Activated CD4-positive, alpha-beta T cell treated with anti-CD3 and anti-CD28 coated beads, Interleukin-2, amount 50 U/mL, for 16 hours (primary cell): ENCODE data around the gene RERE.
"Not testable (repeated sequence)": the region's sequence is repeated elsewhere in the genome, so short reads cannot be mapped to it uniquely, and the experiment has no call there.

Experiments
- DNase-seq: peaks from one replicate; pipeline ENCODE4 v3.0.0-alpha.2; 2020

Gene RERE

DNA sequence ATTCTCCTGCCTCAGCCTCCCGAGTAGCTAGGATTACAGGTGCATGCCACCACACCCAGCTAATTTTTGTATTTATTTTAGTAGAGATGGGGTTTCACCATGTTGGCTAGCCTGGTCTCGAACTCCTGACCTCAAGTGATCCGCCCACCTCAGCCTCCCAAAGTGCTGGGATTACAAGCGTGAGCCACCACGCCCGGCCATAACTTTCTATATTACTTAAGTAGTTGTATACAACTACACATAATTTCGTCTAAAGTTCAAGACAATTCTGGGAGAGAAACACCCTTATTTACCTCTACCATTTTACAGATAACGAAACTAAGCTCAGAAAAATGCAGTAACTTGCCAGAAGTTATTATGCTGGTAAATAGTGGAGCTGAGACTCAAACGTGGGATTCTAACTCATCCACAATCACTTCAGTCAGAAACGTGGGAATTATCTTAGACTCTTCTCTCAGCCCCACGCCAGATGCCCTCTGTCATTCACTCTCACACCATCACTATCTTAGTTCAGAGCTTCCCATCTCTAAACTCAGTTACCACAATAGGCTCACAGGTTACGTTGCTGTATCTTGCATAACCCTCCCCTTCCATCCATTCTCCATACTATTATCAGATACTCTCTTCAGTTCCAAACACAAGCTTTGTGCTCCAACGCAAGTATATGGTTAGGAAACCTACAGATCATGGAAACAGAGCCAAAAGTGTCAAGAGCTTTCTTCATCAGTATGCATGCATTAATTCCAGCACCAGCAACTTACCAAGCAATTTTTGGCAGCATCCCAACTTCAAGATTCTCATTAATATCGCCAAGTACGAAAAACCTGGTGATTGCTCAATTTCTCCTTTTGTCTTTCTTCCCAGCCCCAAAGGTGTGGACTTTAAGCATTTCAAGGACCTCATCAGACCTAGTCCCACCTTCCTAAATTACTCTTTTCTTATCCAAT lies 69.3 kb downstream of the RERE start:
- no peak for DNase-seq

DNA sequence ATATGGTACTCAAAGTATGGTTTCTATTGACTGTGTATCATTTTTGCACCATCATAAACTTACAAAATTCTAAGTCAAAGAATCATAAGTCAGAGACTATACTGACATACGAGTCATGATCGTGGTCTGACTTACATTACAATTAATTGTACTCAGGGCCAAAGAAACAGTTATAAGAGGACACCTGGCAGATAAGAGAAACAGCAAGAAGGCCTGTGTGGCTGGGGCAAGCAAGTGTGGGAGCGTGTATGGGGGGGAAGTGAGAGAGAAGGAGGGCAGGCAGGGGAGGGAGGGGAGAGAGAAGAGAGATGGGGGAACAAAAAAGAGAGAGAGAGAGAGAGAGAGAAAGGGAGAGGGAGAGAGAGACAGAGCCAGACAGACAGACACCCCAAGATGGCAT lies 70.9 kb downstream of the RERE start:
- DNase-seq, result no peak

DNA sequence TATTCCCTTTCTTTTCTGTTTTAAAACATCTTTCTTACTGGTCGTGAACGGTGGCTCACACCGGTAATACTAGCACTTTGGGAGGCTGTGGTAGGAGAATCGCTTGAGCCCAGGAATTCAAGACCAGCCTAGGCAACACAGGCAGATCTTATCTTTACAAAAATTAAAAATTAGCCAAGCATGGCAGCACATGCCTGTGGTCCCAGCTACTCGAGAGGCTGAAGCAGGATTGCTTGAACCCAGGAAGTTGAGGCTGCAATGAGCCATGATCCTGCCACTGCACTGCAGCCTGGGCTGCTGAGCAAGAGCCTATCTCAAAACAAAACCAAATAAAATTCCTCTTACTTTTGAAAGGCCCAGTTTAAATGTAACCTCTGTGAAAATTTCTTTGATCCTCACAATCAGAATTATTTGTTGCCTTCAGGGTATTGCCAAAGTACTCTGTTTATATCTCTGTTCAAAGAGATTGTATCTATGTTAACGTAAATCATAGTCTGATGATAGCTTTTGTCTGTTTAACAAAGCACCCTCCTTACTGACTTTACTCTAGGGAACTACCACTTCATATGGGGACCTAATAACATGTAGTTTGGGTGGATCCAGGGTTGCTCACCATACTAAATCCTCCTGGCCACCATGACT lies 71.6 kb downstream of the RERE start:
- DNase-seq, result no peak

DNA sequence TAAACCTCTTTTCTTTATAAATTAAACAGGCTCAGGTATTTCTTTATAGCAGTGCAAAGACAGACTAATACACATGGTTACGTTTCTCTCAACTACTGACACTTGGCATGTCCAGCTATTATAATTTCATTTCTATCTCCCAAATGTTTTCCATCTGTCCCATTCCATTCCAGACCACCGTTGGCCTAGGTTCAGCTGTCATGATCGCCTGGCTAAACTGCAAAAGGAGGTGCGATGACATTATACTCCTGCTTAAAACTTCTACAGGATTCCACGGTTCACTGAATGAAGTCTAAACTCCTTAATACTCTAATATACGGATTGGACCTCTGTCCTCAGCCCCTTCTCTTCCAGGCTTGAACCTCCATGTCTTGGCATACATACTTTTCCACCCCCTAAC lies 72.1 kb downstream of the RERE start:
- no peak for DNase-seq

DNA sequence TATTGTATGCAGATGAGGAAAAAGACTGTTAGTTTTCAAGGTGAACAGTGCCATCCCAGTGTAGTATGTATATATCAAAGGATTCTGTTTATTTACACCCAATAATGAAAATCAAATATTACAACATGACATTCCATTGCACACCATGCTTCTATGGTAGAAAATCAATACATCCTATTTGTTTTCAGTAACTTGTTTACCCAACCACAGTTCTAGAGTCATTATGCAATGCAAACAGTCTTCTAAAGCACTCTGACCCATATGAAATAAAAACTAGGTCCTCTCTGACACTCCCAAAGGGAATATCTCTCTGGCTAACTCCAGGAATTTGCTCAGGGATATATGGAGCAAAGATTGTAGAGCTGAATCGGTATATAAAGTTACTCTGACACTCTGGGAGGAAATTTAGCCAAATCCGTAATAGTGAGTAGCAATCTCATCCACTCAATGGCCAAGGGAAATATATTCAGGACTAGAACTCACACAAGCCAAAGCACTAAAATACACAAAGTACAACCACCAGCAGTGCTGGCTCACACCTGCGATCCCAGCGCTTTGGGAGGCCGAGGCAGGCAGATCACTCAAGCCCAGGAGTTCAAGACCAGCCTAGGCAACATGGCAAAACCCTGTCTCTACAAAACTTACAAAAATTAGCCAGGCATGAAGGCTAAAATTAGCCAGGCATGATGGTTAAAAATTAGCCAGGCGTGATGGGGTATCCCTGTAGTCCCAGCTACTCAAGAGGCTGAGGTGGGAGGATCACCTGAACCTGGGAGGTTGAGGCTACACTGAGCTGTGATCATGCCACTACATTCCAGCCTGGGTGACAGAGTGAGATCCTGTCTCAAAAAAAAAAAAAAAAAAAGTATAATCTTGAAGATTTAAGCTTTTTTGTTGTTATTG lies 75.2 kb downstream of the RERE start:
- no peak for DNase-seq

DNA sequence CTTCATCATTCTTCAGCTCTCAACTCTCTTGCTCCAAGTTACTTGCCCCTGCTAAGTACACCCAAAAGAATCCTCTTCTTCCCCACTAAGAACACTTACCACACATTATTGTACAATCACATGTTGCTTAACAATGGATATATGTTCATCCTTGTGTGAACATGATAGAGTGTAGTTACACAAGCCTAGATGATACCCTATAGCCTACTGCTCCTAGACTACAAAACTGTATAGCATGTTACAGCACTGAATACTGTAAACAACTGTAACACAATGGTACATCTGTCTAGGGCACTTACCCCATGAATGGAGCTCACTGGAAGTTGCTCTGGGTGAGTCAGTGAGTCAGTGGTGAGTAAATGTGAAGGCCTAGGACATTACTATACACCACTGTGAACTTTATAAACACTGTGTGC lies 77.4 kb downstream of the RERE start:
- no peak for DNase-seq

DNA sequence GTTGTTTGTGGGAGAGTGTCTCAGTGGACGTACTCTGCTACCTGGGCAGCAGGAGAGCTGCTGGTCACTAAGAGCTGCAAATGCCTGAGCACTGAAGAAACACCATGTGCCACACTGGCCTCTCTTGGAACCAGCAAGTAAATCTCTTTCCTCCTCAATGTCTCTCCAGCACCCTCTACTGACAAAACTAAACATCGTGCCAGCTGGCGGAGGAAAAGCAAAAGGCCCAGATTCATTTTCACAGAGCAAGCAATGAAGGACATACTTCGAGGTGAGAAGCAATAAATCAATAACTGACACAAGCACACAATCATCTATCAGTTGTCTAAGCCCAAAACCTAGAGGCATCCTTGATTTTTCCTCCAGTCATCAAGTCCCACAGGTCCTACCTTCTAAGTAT lies 78.1 kb downstream of the RERE start:
- peak; percentile 24 for DNase-seq

DNA sequence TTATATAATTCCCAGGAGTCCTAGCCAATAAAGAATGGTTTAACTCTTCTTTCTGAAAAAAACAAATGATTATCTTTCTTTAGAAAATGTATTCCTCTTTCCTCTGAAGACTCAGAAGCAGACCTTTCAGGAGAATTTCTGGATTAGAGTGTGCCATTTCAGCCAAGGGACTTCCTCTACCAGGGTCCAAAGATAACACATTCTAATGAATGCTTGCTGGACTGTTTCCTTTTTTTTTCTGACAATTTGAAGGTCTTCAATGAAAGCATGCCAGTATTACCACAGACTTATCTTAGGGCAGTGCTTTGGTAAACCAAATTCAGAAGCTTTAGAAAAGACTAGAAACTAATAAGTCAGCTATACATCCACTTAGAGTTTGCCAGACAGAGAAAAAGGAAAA lies 80.5 kb downstream of the RERE start:
- DNase-seq, result no peak

DNA sequence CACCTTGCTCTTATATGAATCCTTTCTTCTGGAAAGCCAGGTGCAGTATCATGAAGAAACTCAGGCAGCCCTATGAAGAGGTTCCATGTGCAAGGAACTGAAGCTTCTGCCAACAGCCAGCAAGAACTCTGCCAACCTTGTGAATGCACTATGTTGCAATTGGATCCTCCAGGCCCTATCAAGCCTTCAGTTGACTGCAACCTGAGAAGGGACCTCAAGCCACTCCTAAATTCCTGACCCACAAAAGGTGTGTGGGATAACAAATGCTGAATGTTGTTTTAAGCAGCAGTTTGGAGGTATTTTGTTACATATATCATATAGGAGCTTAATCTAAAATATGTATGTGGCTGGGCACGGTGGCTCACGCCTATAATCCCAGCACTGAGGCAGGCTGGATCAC lies 84.0 kb downstream of the RERE start:
- no peak for DNase-seq

DNA sequence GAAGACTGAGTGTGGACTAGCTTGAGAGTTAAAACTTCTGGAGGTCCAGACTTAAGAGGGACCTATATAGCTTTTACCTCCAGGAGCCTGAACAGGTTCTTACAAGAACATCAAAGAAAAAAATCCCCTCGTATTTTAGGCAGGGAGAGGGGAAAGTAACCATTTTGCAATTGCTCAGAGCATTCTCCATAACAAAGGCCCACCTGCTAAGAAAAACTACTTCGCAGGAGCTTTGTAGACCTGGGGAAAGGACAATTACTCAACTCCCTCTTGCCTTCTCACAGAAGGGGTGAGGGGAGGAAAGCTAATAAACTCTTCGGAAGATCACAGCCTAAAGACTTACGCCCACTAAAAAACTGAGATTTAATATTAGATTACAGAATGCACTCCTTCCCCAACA lies 86.3 kb downstream of the RERE start:
- DNase-seq, result no peak

DNA sequence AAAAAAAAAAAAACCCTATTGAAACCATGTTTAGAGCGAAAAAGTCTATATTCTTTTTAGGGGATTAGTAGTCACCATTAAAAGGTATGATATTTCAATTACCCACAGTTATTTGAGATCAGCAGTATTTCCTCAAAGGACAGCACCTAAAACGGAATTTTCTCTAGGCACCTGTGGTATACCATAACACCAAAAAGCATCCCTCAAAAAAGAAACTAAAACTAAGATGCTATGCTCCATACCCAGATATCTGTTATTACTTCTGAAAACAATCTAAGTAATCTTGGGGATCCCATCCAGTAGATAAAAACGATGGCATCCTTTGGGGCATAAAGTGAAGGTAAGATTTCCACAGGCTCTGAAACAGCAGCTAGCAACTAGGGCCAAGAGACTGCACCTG lies 89.0 kb downstream of the RERE start:
- no peak for DNase-seq

DNA sequence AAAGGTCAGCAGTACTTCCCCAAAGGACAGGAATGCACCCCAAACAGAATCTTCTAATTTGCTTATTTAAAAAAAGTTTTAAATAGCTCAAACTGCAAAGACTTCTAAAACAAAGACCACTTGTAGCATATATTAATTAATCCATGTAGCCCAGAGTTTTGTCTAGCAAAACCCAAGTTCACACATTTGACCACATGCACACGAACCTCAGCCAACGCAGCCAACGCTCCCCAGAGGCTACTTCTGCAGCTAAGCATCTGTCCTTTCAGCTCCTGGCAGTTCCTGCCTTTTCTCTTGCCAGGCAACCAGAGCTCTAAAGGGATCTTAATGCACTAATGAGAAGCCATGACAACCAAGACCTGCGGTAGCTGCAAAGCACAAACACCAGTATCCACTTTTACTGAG lies 89.6 kb downstream of the RERE start:
- DNase-seq, result no peak

DNA sequence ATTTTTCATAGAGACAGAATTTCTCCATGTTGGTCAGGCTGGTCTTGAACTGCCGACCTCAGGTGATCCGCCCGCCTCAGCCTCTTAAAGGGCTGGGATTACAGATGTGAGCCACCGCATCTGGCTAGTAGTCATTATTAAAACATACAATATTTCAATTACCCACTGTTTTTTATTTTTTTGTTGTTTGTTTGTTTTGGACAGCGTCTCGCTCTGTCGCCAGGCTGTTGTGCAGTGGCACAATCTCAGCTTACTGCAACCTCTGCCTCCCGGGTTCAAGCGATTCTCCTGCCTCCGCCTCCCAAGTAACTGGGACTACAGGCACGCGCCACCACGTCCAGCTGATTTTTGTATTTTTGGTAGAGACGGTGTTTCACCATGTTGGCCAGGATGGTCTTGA lies 90.1 kb downstream of the RERE start:
- not testable (repeated sequence) for DNase-seq

DNA sequence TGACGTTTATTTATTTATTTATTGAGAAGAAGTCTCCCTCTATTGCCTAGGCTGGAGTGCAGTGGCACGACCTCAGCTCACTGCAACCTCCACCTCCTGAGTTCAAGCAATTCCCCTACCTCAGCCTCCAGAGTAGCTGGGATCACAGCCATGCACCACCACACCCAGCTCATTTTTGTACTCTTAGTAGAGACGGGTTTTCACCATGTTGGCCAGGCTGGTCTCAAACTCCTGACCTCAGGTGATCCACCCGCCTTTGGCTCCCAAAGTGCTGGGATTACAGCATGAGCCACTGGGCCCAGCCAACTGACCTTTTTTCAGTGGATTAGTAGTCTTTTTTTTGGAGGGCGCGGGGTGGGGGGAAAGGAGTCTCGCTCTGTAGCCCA lies 90.6 kb downstream of the RERE start:
- not testable (repeated sequence) for DNase-seq

DNA sequence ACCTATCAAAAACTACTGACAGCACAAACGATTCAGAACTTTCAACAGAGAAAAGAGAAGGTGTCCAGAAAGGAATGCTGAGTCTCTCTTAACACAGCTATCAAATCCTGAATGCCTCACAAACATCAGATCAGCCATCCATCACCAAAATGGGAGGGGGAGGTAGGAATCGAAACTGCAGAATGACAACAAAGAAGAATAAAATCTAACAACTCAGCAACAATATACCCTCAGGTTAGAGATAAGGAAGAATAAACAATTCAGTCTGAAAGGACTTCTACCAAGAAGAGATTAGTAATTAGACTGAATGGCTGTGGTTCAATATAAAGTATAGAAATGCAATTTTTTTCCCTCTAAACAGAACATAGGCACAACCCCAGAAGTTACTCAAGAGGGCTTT lies 94.4 kb downstream of the RERE start:
- no peak for DNase-seq

DNA sequence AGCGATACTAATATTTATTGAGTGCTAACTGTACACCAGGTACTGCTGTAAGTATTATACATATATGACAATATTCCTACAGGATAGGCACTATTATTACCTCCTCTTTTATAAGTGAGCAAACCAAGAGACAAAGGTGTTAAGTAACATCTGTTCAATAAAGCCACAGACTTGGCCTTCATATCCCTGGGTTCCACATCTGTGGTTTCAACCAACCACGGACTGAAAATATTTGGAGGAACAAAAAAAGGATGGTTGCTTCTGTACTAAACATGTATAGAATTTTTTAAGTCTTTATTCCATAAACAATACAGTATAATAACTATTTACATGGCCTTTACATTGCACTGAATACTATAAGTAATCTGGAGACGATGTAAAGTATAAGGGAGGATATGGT lies 95.1 kb downstream of the RERE start:
- no peak for DNase-seq

DNA sequence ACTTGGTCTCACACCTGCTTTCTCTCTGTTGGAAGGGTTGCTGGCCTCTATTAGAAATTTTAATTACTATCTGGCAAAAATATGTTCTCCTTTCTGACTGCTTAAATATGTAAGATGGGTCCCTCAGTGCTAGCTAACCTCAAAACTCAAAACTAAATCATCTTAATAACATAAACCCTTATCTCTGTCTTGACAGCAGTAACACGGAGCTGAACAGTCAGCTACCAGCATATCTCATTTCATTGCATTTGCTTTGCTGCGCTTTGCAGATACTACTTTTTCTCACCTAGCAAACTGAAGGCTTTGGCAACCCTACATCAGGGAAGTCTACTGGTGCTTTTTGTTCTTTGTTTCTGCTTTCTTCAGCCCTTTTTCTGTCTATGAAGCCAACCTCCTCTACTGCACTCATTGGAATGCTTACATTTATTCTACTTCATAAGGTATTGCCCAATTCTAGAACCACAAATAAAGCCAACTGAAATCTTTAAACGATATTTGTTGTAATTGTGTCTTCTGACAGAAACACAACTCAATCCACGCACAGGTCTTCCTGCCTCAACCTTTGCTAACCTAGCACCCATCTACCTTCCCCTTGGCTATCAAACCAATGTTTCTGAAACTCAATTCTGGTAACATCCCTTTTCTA lies 95.6 kb downstream of the RERE start:
- DNase-seq, result no peak

DNA sequence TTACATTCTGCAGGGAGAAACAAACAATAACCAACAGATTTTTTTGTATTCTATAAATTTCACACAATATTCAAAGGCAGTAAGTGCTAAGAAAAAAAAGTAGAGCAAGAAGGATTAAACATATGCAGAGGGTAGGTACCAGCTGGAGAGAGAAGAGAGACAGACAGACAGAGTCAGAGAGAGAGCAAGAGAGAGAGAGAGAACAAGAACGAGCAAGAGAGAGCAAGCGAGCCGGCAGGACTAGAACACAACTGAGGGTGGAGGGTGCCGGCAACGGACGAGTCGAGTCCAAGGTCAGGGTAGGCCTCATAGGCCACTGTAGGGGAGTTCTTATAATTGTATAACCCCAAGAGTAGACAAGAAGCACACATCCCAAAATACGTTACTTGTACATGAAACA lies 97.1 kb downstream of the RERE start:
- DNase-seq, result no peak

DNA sequence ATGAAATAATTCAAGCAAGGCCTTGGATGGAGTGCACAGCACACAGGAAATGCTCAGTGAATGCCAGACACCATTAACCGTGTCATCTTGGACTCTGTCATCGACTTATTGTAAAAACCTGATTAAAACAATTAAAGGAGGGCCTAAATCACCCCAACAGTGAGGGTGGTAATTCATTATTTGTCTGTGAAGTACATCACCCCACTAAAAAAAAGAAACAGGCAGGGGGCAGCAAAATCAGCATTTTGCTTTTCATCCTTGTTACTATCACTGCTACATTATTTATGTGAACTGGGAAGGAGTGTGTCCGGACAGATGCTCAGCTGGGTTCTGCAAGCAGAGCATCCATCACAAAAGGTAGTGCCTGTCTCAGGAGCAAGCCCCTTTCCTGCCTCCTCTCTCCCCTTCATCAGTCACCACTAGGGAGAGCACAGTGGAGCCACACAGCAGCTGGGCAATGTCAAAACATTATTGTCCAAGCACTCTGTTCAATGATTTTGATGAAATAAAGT lies 98.5 kb downstream of the RERE start:
- no peak for DNase-seq

DNA sequence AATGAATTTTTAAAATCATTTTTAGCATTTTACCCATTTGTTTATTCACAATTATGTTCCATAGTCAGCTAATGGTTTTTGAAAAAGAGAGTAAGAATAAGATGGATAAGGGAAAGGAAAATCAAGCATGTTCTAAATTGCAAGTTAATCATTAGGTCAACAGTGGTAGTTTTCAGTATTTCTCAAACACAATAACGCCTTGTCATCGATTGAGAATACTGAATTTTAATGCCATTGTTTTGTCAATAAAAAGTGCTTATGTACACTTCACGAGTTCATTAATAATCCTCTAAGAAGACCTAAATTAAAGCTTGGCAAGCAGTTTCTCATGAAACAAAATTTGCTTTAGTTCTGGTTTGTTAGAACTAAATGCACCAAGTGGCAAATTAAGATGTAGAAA lies 100.3 kb downstream of the RERE start:
- DNase-seq, result no peak

DNA sequence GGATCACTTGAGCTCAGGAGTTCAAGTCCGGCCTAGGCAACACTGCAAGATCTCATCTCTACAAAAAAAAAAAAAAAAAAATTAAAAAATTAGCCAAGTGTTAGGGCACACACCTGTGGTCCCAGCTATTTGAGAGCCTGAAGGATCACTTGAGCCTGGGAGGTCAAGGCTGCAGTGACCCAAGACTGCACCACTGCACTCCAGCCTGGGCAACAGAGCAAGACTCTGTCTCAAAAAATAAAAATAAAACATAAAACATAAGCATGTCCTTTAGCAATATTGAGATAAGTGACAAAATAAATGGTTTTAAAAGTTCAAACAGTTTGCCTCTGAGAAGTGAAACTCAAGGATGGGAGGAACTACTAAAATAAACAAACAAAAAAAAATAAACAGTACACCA lies 101.2 kb downstream of the RERE start:
- DNase-seq, result no peak

DNA sequence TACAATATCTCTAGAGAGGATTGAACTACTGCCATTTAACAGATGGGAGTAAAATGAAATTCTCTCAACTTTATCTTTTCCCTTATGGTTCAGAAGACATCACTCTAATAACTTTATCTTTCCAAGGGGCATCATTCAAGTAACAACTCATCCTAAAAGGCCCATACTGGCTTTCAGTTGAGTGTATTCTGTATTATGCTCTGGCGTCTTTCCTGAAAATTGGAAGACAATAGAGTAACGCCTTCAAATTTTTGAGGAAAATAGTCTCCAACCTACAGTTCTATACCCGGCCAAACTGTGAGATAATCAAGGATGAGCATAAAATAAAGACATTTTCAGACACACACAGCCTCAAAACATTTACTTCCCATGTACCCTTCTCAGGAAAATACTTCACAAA lies 103.3 kb downstream of the RERE start:
- DNase-seq, result no peak
